T-helper 1 cell treated with Interleukin-12 subunit alpha and Interleukin-12 subunit beta and Interleukin-4 antibody, amounts not matched to agents 30 μg/mL and 1 μg/mL, for 36 hours (primary cell): Measurements from ENCODE around the gene MTA3.

Experiments used
- H3K27ac Mint-ChIP-seq: one replicate; pipeline ENCODE4 v1.8.0; 2021; ENCODE audit warnings: mild to moderate bottlenecking, mixed read lengths
- H3K27me3 Mint-ChIP-seq: one replicate; pipeline ENCODE4 v1.8.0; 2021; ENCODE audit warnings: low read depth, mixed read lengths
- H3K36me3 Mint-ChIP-seq: one replicate; pipeline ENCODE4 v1.8.0; 2021; ENCODE audit warnings: low read depth, mixed read lengths
- H3K4me1 Mint-ChIP-seq: one replicate; pipeline ENCODE4 v1.8.0; 2021; ENCODE audit warnings: low read depth, mixed read lengths
- H3K4me3 Mint-ChIP-seq: one replicate; pipeline ENCODE4 v1.8.0; 2021; ENCODE audit warnings: mild to moderate bottlenecking, moderate library complexity, mixed read lengths
- H3K9me3 Mint-ChIP-seq: one replicate; pipeline ENCODE4 v1.8.0; 2021; ENCODE audit warnings: mixed read lengths

Gene MTA3

GRCh38 chr2:42789751-42790150 lies 221.3 kb downstream of the MTA3 start:
- H3K4me3 Mint-ChIP-seq = no peak overlapping the region
- H3K4me1 Mint-ChIP-seq = peaks cover 10% of the 10 kb centered on the region
- no peaks in the 10 kb centered on the region for H3K9me3 Mint-ChIP-seq
- H3K27me3 Mint-ChIP-seq = peaks cover 39% of the 10 kb centered on the region
- no peak overlapping the region for H3K27ac Mint-ChIP-seq
- peaks cover 3% of the 10 kb centered on the region for H3K36me3 Mint-ChIP-seq

DNA sequence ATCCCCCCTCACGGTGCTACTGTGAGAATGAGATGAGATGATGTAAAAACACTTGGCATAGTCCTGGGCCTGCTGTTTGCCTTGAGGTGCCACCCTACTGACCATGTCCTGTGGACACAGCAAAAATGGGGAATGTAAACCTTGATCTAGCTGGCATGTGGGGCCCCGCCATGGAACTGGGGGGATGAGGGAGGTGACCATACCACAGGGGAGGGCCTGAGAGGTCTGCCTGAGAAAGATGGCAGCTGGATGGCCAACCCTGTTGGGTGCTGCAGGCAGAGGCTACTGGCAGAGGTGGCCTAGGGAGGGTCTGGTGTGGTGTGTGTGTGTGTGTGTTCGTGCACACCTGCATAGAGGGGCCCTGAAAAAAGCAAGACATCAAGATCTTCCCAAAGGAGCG lies 223.2 kb downstream of the MTA3 start:
- Mint-ChIP-seq H3K4me3 (peak overlapping the region; percentile 11), H3K27me3 (peaks cover 46% of the 10 kb centered on the region), H3K9me3 (no peaks in the 10 kb centered on the region), H3K27ac (no peak overlapping the region), H3K4me1 (peaks cover 18% of the 10 kb centered on the region), H3K36me3 (peaks cover 3% of the 10 kb centered on the region)

DNA sequence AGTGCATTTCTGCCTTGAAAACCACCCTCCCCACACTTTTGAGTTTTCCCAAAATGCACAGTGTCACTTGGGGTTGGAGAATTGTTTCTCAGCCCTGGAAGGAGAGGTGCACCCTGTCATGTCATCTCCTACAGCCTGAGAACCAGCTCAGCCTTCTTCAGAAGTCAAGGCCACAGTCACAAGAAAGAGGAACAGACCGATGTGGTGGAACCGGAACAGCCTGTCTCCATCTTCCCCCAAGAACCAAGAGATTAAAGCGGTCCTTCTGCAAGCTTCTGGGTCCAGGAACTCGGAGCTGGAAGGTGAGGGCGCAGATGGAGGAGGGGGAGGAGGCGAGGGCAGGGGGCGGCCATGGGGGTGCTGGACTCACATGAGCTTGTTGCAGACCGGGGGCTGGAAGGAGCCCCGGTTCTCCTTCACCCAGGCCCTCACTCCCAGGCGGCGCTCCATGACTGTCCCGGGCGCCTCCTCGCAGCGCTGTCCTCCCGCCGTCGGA lies 223.7 kb downstream of the MTA3 start:
- no peaks in the 10 kb centered on the region for H3K9me3 Mint-ChIP-seq
- peaks cover 46% of the 10 kb centered on the region for H3K27me3 Mint-ChIP-seq
- H3K4me1 Mint-ChIP-seq = peaks cover 20% of the 10 kb centered on the region
- H3K4me3 Mint-ChIP-seq = peak overlapping the region; percentile 77
- H3K36me3 Mint-ChIP-seq = peaks cover 3% of the 10 kb centered on the region
- no peak overlapping the region for H3K27ac Mint-ChIP-seq

DNA sequence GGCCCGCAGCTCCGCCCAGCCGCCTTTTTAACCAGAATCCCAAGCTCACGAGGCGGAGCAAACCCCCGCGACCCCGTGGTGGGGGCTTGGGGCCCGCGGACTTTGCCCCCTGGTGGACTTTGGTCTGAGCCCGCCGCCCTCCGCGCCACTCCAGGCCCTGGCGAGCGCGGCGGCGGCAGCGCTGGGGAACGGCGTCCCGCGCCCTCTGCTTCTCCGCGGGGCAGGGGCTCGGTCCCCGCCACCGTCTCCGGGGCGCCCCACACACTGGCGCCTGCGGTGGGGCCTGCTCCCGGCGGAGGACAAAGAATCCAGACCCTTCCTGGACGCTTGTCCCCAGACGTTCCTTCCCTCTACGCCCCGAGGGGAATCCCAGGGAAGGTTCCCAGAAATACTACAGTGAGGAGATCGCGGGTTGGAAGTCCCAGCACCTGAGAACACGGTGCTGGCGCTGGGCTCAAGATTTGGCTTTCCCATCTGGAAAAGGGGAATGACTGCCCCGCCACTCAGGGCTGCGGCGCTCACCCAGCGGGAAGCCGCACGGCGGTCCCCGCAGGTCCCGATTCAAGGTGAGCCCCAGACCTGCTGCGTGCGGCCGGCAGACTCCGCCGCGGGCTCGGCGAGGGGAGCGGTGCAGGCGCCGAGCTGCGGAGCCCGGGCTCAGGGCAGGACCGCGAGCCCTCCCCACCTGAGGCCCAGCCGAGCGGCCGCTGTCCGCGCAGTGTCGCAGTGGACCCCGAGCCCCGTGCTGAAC lies 224.3 kb downstream of the MTA3 start, which contains the start of gene HAAO:
Gene HAAO, minus strand, starts transcription at position 1 of the 751 bp plus-strand sequence. CDS start 47 bp downstream, outside the sequence.
- H3K9me3 Mint-ChIP-seq = no peaks in the 10 kb centered on the region
- H3K27me3 Mint-ChIP-seq = peaks cover 46% of the 10 kb centered on the region
- peaks cover 20% of the 10 kb centered on the region for H3K4me1 Mint-ChIP-seq
- peaks cover 3% of the 10 kb centered on the region for H3K36me3 Mint-ChIP-seq
- H3K4me3 Mint-ChIP-seq = peak within 1 kb of the TSS; percentile 77
- no peak within 1 kb of the TSS for H3K27ac Mint-ChIP-seq

- Mint-ChIP-seq H3K27me3 (peaks cover 46% of the 10 kb centered on the region), H3K4me3 (peak overlapping the region; percentile 36), H3K36me3 (peaks cover 3% of the 10 kb centered on the region), H3K27ac (no peak overlapping the region), H3K9me3 (no peaks in the 10 kb centered on the region), H3K4me1 (peaks cover 20% of the 10 kb centered on the region)
Measured at GRCh38 chr2:42793334-42794270, 225.2 kb downstream of the MTA3 start.

DNA sequence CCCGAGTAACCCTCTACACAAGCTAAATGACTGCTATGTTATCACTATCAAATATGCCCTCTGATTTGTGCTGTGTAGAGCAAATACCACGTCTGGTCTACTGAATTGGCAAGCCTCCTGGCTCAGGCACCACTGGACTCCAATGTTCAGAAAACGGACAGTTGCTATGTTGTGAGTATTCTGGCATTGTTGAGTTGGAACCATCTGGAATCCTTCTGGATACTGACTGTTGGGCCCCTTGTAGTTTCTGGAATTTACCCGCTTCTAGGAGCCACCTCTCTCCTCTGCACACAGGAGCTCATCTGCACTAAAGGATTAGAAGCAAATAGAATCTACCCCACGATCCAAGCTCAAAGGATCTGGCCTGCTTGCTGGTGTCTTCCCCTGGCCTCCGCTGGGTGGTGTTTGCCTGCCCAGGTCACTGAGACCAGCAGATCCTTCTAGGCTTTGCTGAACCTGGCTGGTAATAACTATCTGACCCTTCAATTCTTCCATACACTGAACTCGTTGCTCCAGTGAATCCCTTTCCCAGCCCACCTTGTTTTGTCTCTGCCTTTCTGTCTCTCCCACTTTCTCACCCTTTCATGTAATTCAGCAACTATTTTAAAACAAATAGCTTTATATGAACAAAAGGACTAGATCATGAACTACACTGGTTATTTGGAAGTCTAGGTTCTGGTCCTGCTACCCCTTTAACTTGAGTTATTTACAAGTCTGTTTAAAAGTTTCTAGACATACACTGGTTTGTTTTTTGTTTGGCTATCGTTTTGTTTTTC lies 226.0 kb downstream of the MTA3 start:
- Mint-ChIP-seq H3K27me3 (peaks cover 46% of the 10 kb centered on the region), H3K27ac (no peak overlapping the region), H3K4me1 (peaks cover 20% of the 10 kb centered on the region), H3K36me3 (peaks cover 3% of the 10 kb centered on the region), H3K9me3 (no peaks in the 10 kb centered on the region), H3K4me3 (no peak overlapping the region)

- peaks cover 39% of the 10 kb centered on the region for H3K27me3 Mint-ChIP-seq
- no peak overlapping the region for H3K4me3 Mint-ChIP-seq
- no peaks in the 10 kb centered on the region for H3K9me3 Mint-ChIP-seq
- H3K27ac Mint-ChIP-seq = no peak overlapping the region
- H3K36me3 Mint-ChIP-seq = peaks cover 3% of the 10 kb centered on the region
- H3K4me1 Mint-ChIP-seq = peaks cover 20% of the 10 kb centered on the region
Measured at GRCh38 chr2:42795275-42795674, 226.8 kb downstream of the MTA3 start.

DNA sequence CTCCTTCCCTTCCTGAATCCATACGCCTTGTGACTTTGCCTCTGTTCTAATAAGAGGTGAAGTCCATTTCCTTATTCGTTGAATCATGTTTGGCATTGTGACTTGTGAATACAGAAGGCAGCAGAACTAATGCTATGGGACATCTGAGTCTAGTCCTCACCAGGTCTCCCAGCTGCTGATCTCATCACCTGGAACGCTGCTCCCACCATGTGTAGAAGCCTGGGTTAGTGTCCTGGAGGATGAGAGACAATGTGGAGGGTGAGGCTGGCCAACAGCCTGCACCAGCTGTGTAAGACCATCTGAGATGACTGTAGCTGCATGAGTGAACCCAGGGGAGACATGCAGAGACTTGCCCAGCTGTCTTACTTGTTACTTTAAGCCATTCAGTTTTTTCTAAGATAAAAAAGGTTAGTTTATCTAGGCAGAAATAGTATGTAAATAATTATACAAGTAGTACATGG lies 227.4 kb downstream of the MTA3 start:
- Mint-ChIP-seq H3K27ac (no peak overlapping the region), H3K4me3 (no peak overlapping the region), H3K4me1 (peaks cover 23% of the 10 kb centered on the region), H3K27me3 (peaks cover 38% of the 10 kb centered on the region), H3K9me3 (no peaks in the 10 kb centered on the region), H3K36me3 (peaks cover 3% of the 10 kb centered on the region)

GRCh38 chr2:42796427-42797248 lies 228.2 kb downstream of the MTA3 start:
- Mint-ChIP-seq H3K4me3 (no peak overlapping the region), H3K9me3 (no peaks in the 10 kb centered on the region), H3K4me1 (peaks cover 24% of the 10 kb centered on the region), H3K27me3 (peaks cover 34% of the 10 kb centered on the region), H3K36me3 (no peaks in the 10 kb centered on the region), H3K27ac (peak overlapping the region; percentile 49)

DNA sequence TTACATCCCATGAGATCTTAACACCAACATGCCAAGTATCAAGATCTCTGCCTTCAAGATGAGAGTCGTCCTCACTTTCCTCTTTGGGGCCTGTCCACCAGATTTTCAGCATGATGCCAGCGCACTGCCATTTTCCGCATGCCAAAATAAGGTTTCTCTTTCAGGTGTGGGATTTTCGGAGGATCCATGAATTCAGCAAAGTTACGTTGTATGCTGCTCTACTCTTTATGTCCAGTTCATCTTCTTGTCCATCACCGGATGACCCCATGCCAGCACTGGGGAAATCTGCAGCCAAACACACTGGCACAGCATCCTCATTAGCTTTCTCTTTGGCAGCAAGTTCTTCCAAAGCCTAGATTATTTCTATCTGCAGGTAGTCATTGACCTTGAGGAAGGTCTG lies 228.8 kb downstream of the MTA3 start:
- no peaks in the 10 kb centered on the region for H3K36me3 Mint-ChIP-seq
- no peak overlapping the region for H3K27ac Mint-ChIP-seq
- H3K4me3 Mint-ChIP-seq = no peak overlapping the region
- H3K9me3 Mint-ChIP-seq = no peaks in the 10 kb centered on the region
- peaks cover 22% of the 10 kb centered on the region for H3K4me1 Mint-ChIP-seq
- peaks cover 30% of the 10 kb centered on the region for H3K27me3 Mint-ChIP-seq

- H3K4me1 Mint-ChIP-seq = peaks cover 15% of the 10 kb centered on the region
- no peaks in the 10 kb centered on the region for H3K36me3 Mint-ChIP-seq
- H3K4me3 Mint-ChIP-seq = no peak overlapping the region
- H3K27ac Mint-ChIP-seq = no peak overlapping the region
- peaks cover 21% of the 10 kb centered on the region for H3K27me3 Mint-ChIP-seq
- H3K9me3 Mint-ChIP-seq = no peaks in the 10 kb centered on the region
Measured at GRCh38 chr2:42799881-42800280, 231.4 kb downstream of the MTA3 start.

DNA sequence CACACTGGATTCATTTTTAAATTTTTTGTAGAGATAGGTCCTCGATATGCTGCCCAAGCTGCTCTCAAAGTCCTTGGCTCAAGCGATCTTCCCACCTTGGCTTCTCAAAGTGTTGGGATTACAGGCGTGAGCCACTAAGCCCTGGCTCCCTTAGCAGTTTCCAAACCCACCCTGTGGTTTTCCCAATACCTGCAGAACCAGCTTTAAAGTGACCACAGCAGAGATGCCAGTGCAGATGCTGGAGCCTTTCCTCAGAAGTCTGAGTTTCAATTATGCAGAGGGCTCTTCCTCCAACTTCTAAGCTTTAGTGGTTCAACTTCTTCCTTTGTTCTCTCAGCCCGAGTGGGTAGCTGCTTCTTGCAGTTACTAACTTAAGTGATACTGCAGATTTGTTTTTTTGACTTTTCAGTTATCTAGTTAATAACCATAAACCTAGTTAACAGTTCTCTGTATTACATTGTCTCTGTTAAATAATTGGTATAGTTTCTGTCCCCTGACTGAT lies 232.1 kb downstream of the MTA3 start:
- no peaks in the 10 kb centered on the region for H3K36me3 Mint-ChIP-seq
- H3K9me3 Mint-ChIP-seq = no peaks in the 10 kb centered on the region
- H3K4me3 Mint-ChIP-seq = no peak overlapping the region
- H3K4me1 Mint-ChIP-seq = peaks cover 14% of the 10 kb centered on the region
- peaks cover 21% of the 10 kb centered on the region for H3K27me3 Mint-ChIP-seq
- no peak overlapping the region for H3K27ac Mint-ChIP-seq

DNA sequence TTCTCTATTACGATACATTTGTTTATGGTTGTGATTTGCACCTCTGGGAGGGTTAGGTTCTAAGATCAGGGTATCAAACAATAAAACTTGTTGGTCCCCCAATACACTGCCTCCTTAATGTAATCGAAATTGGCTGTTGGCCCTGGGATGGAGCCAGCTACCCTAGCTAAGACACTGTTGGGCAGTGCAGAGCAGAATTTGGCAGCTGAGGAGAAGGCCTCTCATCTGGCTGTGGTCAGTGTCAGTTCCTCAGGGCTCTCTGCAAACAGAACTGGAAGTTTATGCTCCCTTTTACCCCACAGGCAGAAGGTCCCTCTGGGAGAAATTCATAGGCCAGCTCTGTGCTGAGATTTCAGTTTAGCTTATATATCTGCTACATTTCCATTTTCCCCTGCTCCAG lies 232.5 kb downstream of the MTA3 start:
- Mint-ChIP-seq H3K4me3 (no peak overlapping the region), H3K36me3 (no peaks in the 10 kb centered on the region), H3K9me3 (no peaks in the 10 kb centered on the region), H3K27me3 (peaks cover 19% of the 10 kb centered on the region), H3K27ac (no peak overlapping the region), H3K4me1 (peaks cover 10% of the 10 kb centered on the region)
